Activated CD8-positive, alpha-beta T cell treated with anti-CD3 and anti-CD28 coated beads for 36 hours (primary cell): ENCODE measurements around the gene HOXB13. TPM values are rescaled to one million over a fixed set of nuclear protein-coding genes. Genes with fewer than 3 reads are reported as not detected.

Source experiments
- ATAC-seq: fragments of 200-7000 bp; cut with Tn5 transposase; one replicate; pipeline ENCODE4 v1.10.0; 2021; ENCODE audit warnings: mild to moderate bottlenecking, moderate library complexity
- CTCF ChIA-PET: fragments of 350-600 bp; sonication (Branson Sonifier 250); formaldehyde crosslinking; loops from one replicate; lab custom pipeline; 2021; ENCODE audit warnings: antibody characterized with exemption; lab: Charles Lee
- POLR2A ChIA-PET: fragments of 350-600 bp; sonication (Branson Sonifier 250); formaldehyde crosslinking; loops from one replicate; lab custom pipeline; 2021; ENCODE audit warnings: antibody characterized with exemption; lab: Charles Lee
- DNase-seq: peaks from one replicate; pipeline ENCODE4 v3.0.0-alpha.2; 2020
- H3K27ac Mint-ChIP-seq: one replicate; pipeline ENCODE4 v1.8.0; 2021; ENCODE audit warnings: mild to moderate bottlenecking, mixed read lengths
- H3K27me3 Mint-ChIP-seq: one replicate; pipeline ENCODE4 v1.8.0; 2021; ENCODE audit warnings: mixed read lengths
- H3K36me3 Mint-ChIP-seq: one replicate; pipeline ENCODE4 v1.8.0; 2021; ENCODE audit warnings: low read depth, mixed read lengths
- H3K4me1 Mint-ChIP-seq: one replicate; pipeline ENCODE4 v1.8.0; 2021; ENCODE audit warnings: low read depth, mixed read lengths
- H3K4me3 Mint-ChIP-seq: one replicate; pipeline ENCODE4 v1.8.0; 2021; ENCODE audit warnings: mild to moderate bottlenecking, moderate library complexity, mixed read lengths
- H3K9me3 Mint-ChIP-seq: one replicate; pipeline ENCODE4 v1.8.0; 2021; ENCODE audit warnings: mixed read lengths
- intact Hi-C: fragments of 100-400 bp; cut with micrococcal nuclease; formaldehyde crosslinking; loops from one replicate; pipeline ENCODE4 v1.10.0; 2022
- total RNA-seq, 2 experiments: library from RNA; stranded (reverse); gene quantifications; one replicate each; pipeline ENCODE4 v1.2.3, GENCODE V29; 2021
- TF ChIP-seq, protein P1 (sequence below): fragments of 200-600 bp; IDR thresholded peaks from one replicate; pipeline ENCODE4 v1.8.0; 2022; ENCODE audit warnings: antibody characterized with exemption, mild to moderate bottlenecking

The HOXB13 gene
- not detected for total RNA-seq

DNA sequence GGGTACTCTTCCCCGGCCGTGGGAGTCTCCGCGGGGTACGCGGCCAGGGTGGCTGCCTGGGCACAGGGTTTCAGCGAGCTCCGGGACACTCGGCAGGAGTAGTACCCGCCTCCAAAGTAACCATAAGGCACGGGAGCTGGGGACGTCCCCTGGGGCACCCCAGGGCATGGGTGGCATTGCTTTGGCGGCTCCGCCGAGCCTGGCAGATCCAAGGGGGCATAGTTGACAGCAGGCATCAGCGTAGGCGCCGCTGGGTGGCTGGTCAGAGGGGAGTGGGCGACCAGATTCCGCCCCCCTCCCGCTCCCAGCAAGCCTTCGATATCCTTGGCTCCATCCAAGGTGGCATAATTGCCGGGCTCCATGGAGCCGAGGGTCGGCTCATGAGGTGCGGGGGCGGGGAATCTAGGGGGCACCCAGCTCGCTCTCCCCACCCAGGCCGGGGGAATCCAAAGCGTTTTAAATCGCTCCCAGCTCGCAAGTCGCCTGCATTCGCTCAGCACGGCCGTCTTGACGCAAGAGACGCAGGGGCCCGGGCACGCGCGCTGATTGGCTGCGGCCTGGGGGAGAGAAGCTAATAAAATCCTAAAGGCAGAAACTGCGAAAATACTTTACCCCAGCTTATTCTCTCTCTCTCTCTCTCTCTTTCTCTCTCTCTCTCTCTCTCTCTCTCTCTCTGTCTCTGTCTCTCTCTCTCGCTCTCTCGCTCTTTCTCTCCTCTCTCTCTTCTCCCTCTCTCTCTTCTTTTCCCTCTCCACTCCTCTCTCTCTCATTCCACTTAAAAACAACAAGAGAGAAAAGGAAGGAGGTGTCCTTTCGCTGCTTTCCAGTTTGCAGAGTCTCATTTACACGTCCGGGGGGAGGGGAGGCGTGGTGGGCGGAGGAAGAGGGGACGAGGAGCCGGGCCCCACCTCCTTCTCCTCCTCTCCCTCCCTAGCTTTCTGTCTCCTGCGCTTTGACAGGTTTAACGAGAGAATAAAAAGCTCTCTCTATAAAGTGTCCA is at the start of gene HOXB13:
Gene HOXB13 (minus strand): TSS at position 519 of the 1,000 bp plus-strand sequence. CDS start 157 bp downstream, at position 362.
- no peak for ATAC-seq
- no peaks in the 10 kb centered on the region for H3K9me3 Mint-ChIP-seq
- intact Hi-C loops, result loop anchor here (5.0 to 10.0 kb wide), 2 partner anchors 59 to 114 kb away; partner anchors contain the start of genes HOXB7 and HOXB8
- TF ChIP-seq, protein P1, sequence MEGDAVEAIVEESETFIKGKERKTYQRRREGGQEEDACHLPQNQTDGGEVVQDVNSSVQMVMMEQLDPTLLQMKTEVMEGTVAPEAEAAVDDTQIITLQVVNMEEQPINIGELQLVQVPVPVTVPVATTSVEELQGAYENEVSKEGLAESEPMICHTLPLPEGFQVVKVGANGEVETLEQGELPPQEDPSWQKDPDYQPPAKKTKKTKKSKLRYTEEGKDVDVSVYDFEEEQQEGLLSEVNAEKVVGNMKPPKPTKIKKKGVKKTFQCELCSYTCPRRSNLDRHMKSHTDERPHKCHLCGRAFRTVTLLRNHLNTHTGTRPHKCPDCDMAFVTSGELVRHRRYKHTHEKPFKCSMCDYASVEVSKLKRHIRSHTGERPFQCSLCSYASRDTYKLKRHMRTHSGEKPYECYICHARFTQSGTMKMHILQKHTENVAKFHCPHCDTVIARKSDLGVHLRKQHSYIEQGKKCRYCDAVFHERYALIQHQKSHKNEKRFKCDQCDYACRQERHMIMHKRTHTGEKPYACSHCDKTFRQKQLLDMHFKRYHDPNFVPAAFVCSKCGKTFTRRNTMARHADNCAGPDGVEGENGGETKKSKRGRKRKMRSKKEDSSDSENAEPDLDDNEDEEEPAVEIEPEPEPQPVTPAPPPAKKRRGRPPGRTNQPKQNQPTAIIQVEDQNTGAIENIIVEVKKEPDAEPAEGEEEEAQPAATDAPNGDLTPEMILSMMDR, result no peak
- H3K4me1 Mint-ChIP-seq, result peaks cover 36% of the 10 kb centered on the region
- H3K4me3 Mint-ChIP-seq, result peak within 1 kb of the TSS; percentile 32
- no peaks in the 10 kb centered on the region for H3K36me3 Mint-ChIP-seq
- ChIA-PET POLR2A (interaction anchor here (0.5 to 1.7 kb wide), 5 partner anchors 10 to 50 kb away, joined by 3 to 5 read pairs (median 3); no protein-coding TSS in a partner anchor), CTCF (interaction anchor here (0.7 to 3.0 kb wide), 7 partner anchors 8 to 150 kb away, joined by 3 to 12 read pairs (median 4); no protein-coding TSS in a partner anchor)
- H3K27me3 Mint-ChIP-seq, result peaks cover 88% of the 10 kb centered on the region
- peak; percentile 67 for DNase-seq
- H3K27ac Mint-ChIP-seq, result no peak within 1 kb of the TSS

DNA sequence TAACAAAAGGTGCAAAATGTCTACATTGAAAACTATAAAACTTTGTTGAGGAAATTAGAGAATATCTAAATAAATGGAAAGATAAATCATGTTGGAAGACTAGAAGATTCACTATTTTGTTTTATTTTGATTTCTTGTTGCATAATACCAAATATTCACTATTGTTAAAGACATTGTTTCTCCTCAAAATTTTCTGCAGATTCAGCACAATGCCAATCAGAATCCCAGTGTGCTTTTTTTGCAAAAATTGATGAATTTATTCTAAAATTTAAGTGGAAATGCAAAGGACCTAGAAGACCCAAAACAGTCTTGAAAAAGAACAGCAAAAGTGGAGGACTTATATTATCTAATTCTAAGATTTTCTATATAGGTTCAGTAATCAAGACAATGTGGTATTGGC is 48.1 kb upstream of the HOXB13 start:
- Mint-ChIP-seq H3K4me1 (no peaks in the 10 kb centered on the region), H3K27me3 (peaks cover 9% of the 10 kb centered on the region), H3K36me3 (no peaks in the 10 kb centered on the region), H3K27ac (no peak overlapping the region), H3K9me3 (no peaks in the 10 kb centered on the region), H3K4me3 (no peak overlapping the region)
- ChIA-PET POLR2A (interaction anchor here (0.7 kb wide), 1 partner anchor 48 kb away, joined by 3 read pairs; no protein-coding TSS in a partner anchor), CTCF (interaction anchor here (1.8 kb wide), 1 partner anchor 14 kb away, joined by 3 read pairs; no protein-coding TSS in a partner anchor)
- ATAC-seq (no peak), DNase-seq (no peak)
- TF ChIP-seq, protein P1, result no peak
- intact Hi-C loops, result no loop called here

DNA sequence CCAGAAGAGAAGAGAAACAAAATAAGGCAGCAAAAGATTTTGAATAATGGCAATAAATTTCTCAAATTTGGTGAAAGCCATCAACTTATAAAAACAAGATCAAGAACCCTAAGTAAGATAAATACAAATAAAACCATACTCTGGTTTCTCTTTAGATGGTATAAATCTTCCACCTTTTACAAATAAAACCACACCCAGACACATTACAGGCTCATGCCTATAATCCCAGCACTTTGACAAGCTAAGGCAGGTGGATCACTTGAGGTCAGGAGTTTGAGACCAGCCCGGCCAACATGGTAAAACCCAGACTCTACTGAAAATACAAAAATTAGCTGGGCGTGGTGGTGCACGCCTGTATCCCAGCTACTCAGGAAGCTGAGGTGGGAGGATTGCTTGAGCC is 44.7 kb upstream of the HOXB13 start:
- CTCF ChIA-PET, result no interaction called here

DNA sequence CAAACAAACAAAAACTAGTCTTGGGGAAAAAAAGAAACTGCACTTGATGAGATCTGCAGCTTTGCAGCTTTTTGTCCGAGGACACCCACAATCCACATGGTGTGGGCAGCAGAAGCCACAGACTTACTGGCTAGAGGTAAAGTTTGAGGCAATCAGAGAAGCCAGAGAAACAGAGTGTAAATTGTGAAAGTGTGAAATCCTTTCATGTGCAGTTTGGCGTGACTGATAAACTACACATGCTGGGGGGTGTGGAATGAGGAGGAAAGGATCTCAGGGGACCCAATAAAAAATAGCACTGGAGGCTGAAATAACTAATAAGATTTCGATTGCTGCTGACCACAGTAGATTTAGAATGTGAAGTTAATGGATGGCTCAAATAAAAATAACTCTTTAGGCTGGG is 42.4 kb upstream of the HOXB13 start:
- intact Hi-C loops, result no loop called here
- TF ChIP-seq, protein P1, result no peak
- DNase-seq (no peak), ATAC-seq (no peak)
- ChIA-PET CTCF (interaction anchor here (0.7 kb wide), 1 partner anchor 46 kb away, joined by 3 read pairs; no protein-coding TSS in a partner anchor), POLR2A (no interaction called here)
- no peaks in the 10 kb centered on the region for H3K36me3 Mint-ChIP-seq
- H3K27ac Mint-ChIP-seq, result no peak overlapping the region
- H3K27me3 Mint-ChIP-seq, result peaks cover 18% of the 10 kb centered on the region
- H3K9me3 Mint-ChIP-seq, result no peaks in the 10 kb centered on the region
- H3K4me3 Mint-ChIP-seq, result no peak overlapping the region
- H3K4me1 Mint-ChIP-seq, result no peaks in the 10 kb centered on the region

More for the DNA sequence above, 44.7 kb upstream of the HOXB13 start:
- intact Hi-C loops, result no loop called here
- no peak overlapping the region for H3K4me3 Mint-ChIP-seq
- DNase-seq (no peak), ATAC-seq (no peak)
- H3K4me1 Mint-ChIP-seq, result no peaks in the 10 kb centered on the region
- no peak overlapping the region for H3K27ac Mint-ChIP-seq
- POLR2A ChIA-PET, result no interaction called here
- no peaks in the 10 kb centered on the region for H3K9me3 Mint-ChIP-seq
- no peaks in the 10 kb centered on the region for H3K36me3 Mint-ChIP-seq
- TF ChIP-seq, protein P1, result no peak
- H3K27me3 Mint-ChIP-seq, result peaks cover 14% of the 10 kb centered on the region
